GM23248 (cell line): ENCODE data around the gene UBE2H. TPM values are rescaled to one million over a fixed set of nuclear protein-coding genes. Genes with fewer than 3 reads are reported as not detected.

Experiments used
- DNase-seq: peaks from one replicate; pipeline ENCODE4 v3.0.0-alpha.2; 2015
- H2AFZ ChIP-seq: fragments of 200-600 bp; sonication (generic); 2 replicates; pipeline ENCODE4 v1.6.1; 2016; ENCODE audit warnings: antibody characterized with exemption
- H3F3A ChIP-seq: fragments of 200-600 bp; sonication (generic); 2 replicates; pipeline ENCODE4 v1.6.1; 2016; ENCODE audit warnings: mild to moderate bottlenecking, antibody characterized with exemption, mixed run types; ENCODE audit not compliant: insufficient read depth
- H3K27ac ChIP-seq: fragments of 200-600 bp; sonication (generic); 2 replicates; pipeline ENCODE4 v1.5.1; 2016; ENCODE audit warnings: mild to moderate bottlenecking
- H3K27me3 ChIP-seq: fragments of 200-600 bp; sonication (generic); replicated peaks from 2 replicates; pipeline ENCODE4 v1.6.1; 2016; ENCODE audit warnings: mild to moderate bottlenecking; ENCODE audit not compliant: insufficient read depth
- H3K36me3 ChIP-seq: fragments of 200-600 bp; sonication (generic); 2 replicates; pipeline ENCODE4 v1.6.1; 2016; ENCODE audit warnings: low read depth, mild to moderate bottlenecking
- H3K4me1 ChIP-seq: fragments of 200-600 bp; sonication (generic); 2 replicates; pipeline ENCODE4 v1.6.1; 2016; ENCODE audit warnings: mild to moderate bottlenecking; ENCODE audit not compliant: insufficient read depth
- H3K4me2 ChIP-seq: fragments of 200-600 bp; sonication (generic); one replicate; pipeline ENCODE4 v1.6.1; 2016; ENCODE audit warnings: mild to moderate bottlenecking; ENCODE audit not compliant: unreplicated experiment
- H3K4me3 ChIP-seq: fragments of 200-600 bp; sonication (generic); 2 replicates; pipeline ENCODE4 v1.5.1; 2016; ENCODE audit warnings: mild to moderate bottlenecking
- H3K79me2 ChIP-seq: fragments of 200-600 bp; sonication (generic); 2 replicates; pipeline ENCODE4 v1.6.1; 2016; ENCODE audit warnings: mild to moderate bottlenecking; ENCODE audit not compliant: insufficient read depth
- H3K9ac ChIP-seq: fragments of 200-600 bp; sonication (generic); 2 replicates; pipeline ENCODE4 v1.6.1; 2016; ENCODE audit warnings: mild to moderate bottlenecking
- H3K9me2 ChIP-seq: fragments of 200-600 bp; sonication (generic); 2 replicates; pipeline ENCODE4 v1.6.1; 2016; ENCODE audit warnings: mixed run types, mild to moderate bottlenecking, moderate library complexity; ENCODE audit not compliant: insufficient read depth
- H3K9me3 ChIP-seq: fragments of 200-600 bp; sonication (generic); one replicate; pipeline ENCODE4 v1.6.1; 2017; ENCODE audit warnings: low read depth
- H4K20me1 ChIP-seq: fragments of 200-600 bp; sonication (generic); 2 replicates; pipeline ENCODE4 v1.6.0; 2016; ENCODE audit not compliant: insufficient read depth
- EZH2 ChIP-seq: fragments of 200-600 bp; sonication (generic); IDR thresholded peaks from 2 replicates; pipeline ENCODE4 v1.6.1; 2018; ENCODE audit warnings: antibody characterized with exemption, mild to moderate bottlenecking; ENCODE audit not compliant: insufficient read depth, poor library complexity, severe bottlenecking
- EZH2phosphoT487 ChIP-seq: fragments of 200-600 bp; sonication (generic); IDR thresholded peaks from 2 replicates; pipeline ENCODE4 v1.6.1; 2018; ENCODE audit warnings: antibody characterized with exemption, moderate library complexity, mild to moderate bottlenecking, low read depth; ENCODE audit not compliant: insufficient read depth
- WGBS, 2 experiments: methylation state at CpG; one replicate each; pipeline ENCODE4 v1.1.6; 2015 to 2017; ENCODE audit warnings: low lambda C conversion rate in 2 of 2, low coverage in 1 of 2; ENCODE audit errors: missing lambda C conversion rate in 2 of 2; 5-methylcytosine and 5-hydroxymethylcytosine counted together
- in situ Hi-C: fragments of 300-500 bp; cut with MboI; formaldehyde crosslinking; loops from 2 replicates; pipeline ENCODE4 v1.15.0; 2020
- polyA plus RNA-seq: library from polyadenylated mRNA; unstranded; fragments of >200 nt; fragmentation: Nextera tagmentation; extraction: Ambion mirVana; gene quantifications from 2 replicates; pipeline ENCODE4 v1.2.1, GENCODE V29; 2016
- total RNA-seq: library from RNA; depleted of rRNA; stranded (reverse); fragments of >200 nt; shearing (Covaris generic); gene quantifications from 2 replicates; pipeline ENCODE4 v1.2.3, GENCODE V29; 2014

UBE2H gene
- total and polyA plus RNA-seq, 2 experiments from 2014 or later = 40.7 to 44.4 TPM

- H3K79me2 ChIP-seq = no peaks in the 10 kb centered on the region
- 70 to 73% methylated on average over 9 of the region's 9 CpGs for WGBS, 2 experiments
- H3K9me3 ChIP-seq = no peaks in the 10 kb centered on the region
- no peaks in the 10 kb centered on the region for H3K4me1 ChIP-seq
- no peak for TF ChIP-seq EZH2phosphoT487
- TF ChIP-seq EZH2 = no peak
- H3F3A ChIP-seq = 0 out of 2 replicates have a peak, but pooled peaks cover 6% of the 10 kb centered on the region
- no peaks in the 10 kb centered on the region for H3K9me2 ChIP-seq
- no peak overlapping the region for H3K27ac ChIP-seq
- no peaks in the 10 kb centered on the region for H4K20me1 ChIP-seq
- no peaks in the 10 kb centered on the region for H3K36me3 ChIP-seq
- no peaks in the 10 kb centered on the region for H3K27me3 ChIP-seq
- in situ Hi-C loops = no loop called here
- H2AFZ ChIP-seq = no peak overlapping the region
- no peak overlapping the region for H3K9ac ChIP-seq
- no peak overlapping the region for H3K4me3 ChIP-seq
- H3K4me2 ChIP-seq = no peak overlapping the region
- no peak for DNase-seq
These were observed 159.1 kb downstream of the UBE2H start for GRCh38 chr7:129793506-129794310.

- no peak for DNase-seq
- no peak overlapping the region for H3K4me3 ChIP-seq
- no peaks in the 10 kb centered on the region for H3K9me2 ChIP-seq
- no peaks in the 10 kb centered on the region for H3K4me1 ChIP-seq
- H2AFZ ChIP-seq = no peak overlapping the region
- no peaks in the 10 kb centered on the region for H4K20me1 ChIP-seq
- in situ Hi-C loops = no loop called here
- H3K4me2 ChIP-seq = no peak overlapping the region
- H3K79me2 ChIP-seq = no peaks in the 10 kb centered on the region
- 0 out of 2 replicates have a peak, but pooled peaks cover 6% of the 10 kb centered on the region for H3F3A ChIP-seq
- H3K27me3 ChIP-seq = no peaks in the 10 kb centered on the region
- no peak for TF ChIP-seq EZH2phosphoT487
- TF ChIP-seq EZH2 = no peak
- H3K9ac ChIP-seq = no peak overlapping the region
- no peaks in the 10 kb centered on the region for H3K9me3 ChIP-seq
- no peak overlapping the region for H3K27ac ChIP-seq
- H3K36me3 ChIP-seq = no peaks in the 10 kb centered on the region
- 71 to 81% methylated on average over 9 of the region's 9 CpGs for WGBS, 2 experiments
These were observed 160.0 kb downstream of the UBE2H start for GRCh38 chr7:129792721-129793120.

GRCh38 chr7:129790136-129790535, 162.6 kb downstream of the UBE2H start:
- Histone ChIP-seq H3K4me3 (no peak overlapping the region), H3K9me3 (no peaks in the 10 kb centered on the region), H3K27me3 (peaks cover 23% of the 10 kb centered on the region), H3K4me2 (no peak overlapping the region), H3K9me2 (no peaks in the 10 kb centered on the region), H3F3A (0 out of 2 replicates have a peak, but pooled peaks cover 6% of the 10 kb centered on the region), H2AFZ (no peak overlapping the region), H3K9ac (no peak overlapping the region), H3K79me2 (no peaks in the 10 kb centered on the region), H3K4me1 (no peaks in the 10 kb centered on the region), H3K36me3 (no peaks in the 10 kb centered on the region), H4K20me1 (no peaks in the 10 kb centered on the region), H3K27ac (no peak overlapping the region)
- WGBS, 2 experiments = 19 to 21% methylated on average over 6 of the region's 6 CpGs
- DNase-seq = peak; percentile 79
- no peak for TF ChIP-seq EZH2phosphoT487
- TF ChIP-seq EZH2 = no peak
- in situ Hi-C loops = no loop called here

- H3K9me3 ChIP-seq = no peaks in the 10 kb centered on the region
- in situ Hi-C loops = no loop called here
- H3K4me1 ChIP-seq = no peaks in the 10 kb centered on the region
- H3K79me2 ChIP-seq = no peaks in the 10 kb centered on the region
- no peak overlapping the region for H3K4me3 ChIP-seq
- no peaks in the 10 kb centered on the region for H3K36me3 ChIP-seq
- DNase-seq = no peak
- H3K27me3 ChIP-seq = peaks cover 28% of the 10 kb centered on the region
- H3F3A ChIP-seq = 0 out of 2 replicates have a peak, but pooled peaks cover 6% of the 10 kb centered on the region
- no peak overlapping the region for H3K4me2 ChIP-seq
- no peak overlapping the region for H3K27ac ChIP-seq
- no peak for TF ChIP-seq EZH2
- no peak for TF ChIP-seq EZH2phosphoT487
- WGBS, 2 experiments = 45 to 70% methylated on average over 1 of the region's 1 CpG
- no peak overlapping the region for H2AFZ ChIP-seq
- H3K9me2 ChIP-seq = no peaks in the 10 kb centered on the region
- H4K20me1 ChIP-seq = no peaks in the 10 kb centered on the region
- H3K9ac ChIP-seq = no peak overlapping the region
These were observed 163.1 kb downstream of the UBE2H start for GRCh38 chr7:129789652-129790051.
